Effector memory CD4-positive, alpha-beta T cell (primary cell): ENCODE data around the gene MACROD2.
"Not testable (repeated sequence)": the region's sequence is repeated elsewhere in the genome, so short reads cannot be mapped to it uniquely, and the experiment has no call there.

ENCODE experiments used
- DNase-seq, 3 donors: peaks; one replicate each; pipeline ENCODE4 v3.0.0-alpha.2; 2020
- H3K27ac ChIP-seq: 2 replicates; pipeline ENCODE4 v1.7.0; 2013; ENCODE audit warnings: mild to moderate bottlenecking, low read length, moderate library complexity; ENCODE audit not compliant: insufficient read depth, poor library complexity, severe bottlenecking
- H3K27me3 ChIP-seq: replicated peaks from 2 replicates; pipeline ENCODE4 v1.7.0; 2013; ENCODE audit warnings: mild to moderate bottlenecking, low read length; ENCODE audit not compliant: insufficient read depth, control insufficient read depth, poor library complexity, severe bottlenecking
- H3K36me3 ChIP-seq: 2 replicates; pipeline ENCODE4 v1.7.0; 2013; ENCODE audit warnings: mild to moderate bottlenecking, low read length, moderate library complexity; ENCODE audit not compliant: control insufficient read depth, insufficient read depth
- H3K4me1 ChIP-seq: 2 replicates; pipeline ENCODE4 v1.7.0; 2013; ENCODE audit warnings: low read length, mild to moderate bottlenecking; ENCODE audit not compliant: control insufficient read depth, insufficient read depth, poor library complexity, severe bottlenecking
- H3K4me3 ChIP-seq: 2 replicates; pipeline ENCODE4 v1.7.0; 2013; ENCODE audit warnings: low read length, low read depth, mild to moderate bottlenecking; ENCODE audit not compliant: insufficient read depth, poor library complexity, severe bottlenecking
- H3K9me3 ChIP-seq: 2 replicates; pipeline ENCODE4 v1.7.0; 2013; ENCODE audit warnings: mild to moderate bottlenecking, low read length, moderate library complexity; ENCODE audit not compliant: control insufficient read depth

Gene MACROD2

DNA sequence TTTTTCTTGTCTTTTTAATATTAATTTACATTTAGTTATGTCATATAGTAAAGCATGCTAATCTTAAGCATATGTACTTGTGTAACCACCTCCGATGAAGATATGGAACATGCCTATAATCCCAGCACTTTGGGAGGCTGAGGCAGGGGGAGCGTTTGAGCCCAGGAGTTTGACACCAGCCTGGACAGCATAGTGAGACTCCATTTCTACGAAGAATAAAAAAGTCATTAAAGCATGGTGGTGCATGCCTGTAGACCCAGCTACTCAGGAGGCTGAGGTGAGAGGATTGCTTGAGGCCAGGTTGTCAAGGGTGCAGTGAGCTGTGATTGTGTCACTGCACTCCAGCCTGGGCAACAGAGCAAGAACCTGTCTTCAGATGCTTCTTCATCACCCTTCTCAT is 970.9 kb downstream of the MACROD2 start:
- Histone ChIP-seq H3K4me1 (no peaks in the 10 kb centered on the region), H3K4me3 (no peak overlapping the region), H3K27ac (no peak overlapping the region), H3K9me3 (no peaks in the 10 kb centered on the region), H3K27me3 (no peaks in the 10 kb centered on the region), H3K36me3 (no peaks in the 10 kb centered on the region)
- DNase-seq: no peak

DNA sequence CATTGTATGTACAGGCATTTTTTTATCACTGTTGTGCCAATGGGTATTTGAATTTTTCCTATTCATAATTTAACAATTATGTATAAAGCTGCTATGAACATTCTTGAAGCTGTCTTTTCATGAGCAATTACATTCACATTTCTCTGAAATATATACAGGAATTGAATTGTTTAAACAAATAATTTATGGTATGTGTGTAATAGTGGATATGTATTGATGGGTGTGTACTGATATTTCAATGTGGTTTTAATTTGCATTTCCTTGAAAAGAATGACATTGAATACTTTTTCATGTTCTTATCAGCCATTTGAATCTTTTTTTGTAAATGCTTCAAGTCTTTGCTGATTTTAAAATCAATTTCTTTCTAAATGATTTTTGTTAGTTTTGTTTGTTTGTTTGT is 971.5 kb downstream of the MACROD2 start:
- no peaks in the 10 kb centered on the region for H3K27me3 ChIP-seq
- H3K9me3 ChIP-seq: no peaks in the 10 kb centered on the region
- no peak for DNase-seq
- no peaks in the 10 kb centered on the region for H3K36me3 ChIP-seq
- H3K4me3 ChIP-seq: no peak overlapping the region
- H3K4me1 ChIP-seq: no peaks in the 10 kb centered on the region
- H3K27ac ChIP-seq: no peak overlapping the region

DNA sequence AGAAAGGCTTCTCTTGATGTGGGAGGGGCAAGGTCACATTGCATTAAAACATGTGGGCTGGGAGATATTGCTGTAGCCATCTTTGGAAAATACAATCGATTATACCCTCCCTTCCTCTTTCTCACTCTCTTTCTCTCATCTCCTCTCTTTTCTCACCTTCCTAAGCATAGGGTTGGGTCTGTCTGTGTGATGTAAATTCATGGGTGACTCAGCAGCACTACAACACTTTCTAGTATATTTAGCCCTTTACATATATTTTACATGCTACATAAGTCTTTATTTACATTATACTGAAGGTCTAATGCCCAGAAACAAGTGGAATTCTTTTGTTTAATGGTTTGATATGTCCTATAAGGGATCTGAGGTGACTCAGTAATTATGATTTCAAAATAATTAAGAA is 976.9 kb downstream of the MACROD2 start:
- H3K27me3 ChIP-seq: no peaks in the 10 kb centered on the region
- H3K27ac ChIP-seq: no peak overlapping the region
- H3K36me3 ChIP-seq: no peaks in the 10 kb centered on the region
- no peak overlapping the region for H3K4me3 ChIP-seq
- H3K9me3 ChIP-seq: no peaks in the 10 kb centered on the region
- no peak for DNase-seq
- no peaks in the 10 kb centered on the region for H3K4me1 ChIP-seq

DNA sequence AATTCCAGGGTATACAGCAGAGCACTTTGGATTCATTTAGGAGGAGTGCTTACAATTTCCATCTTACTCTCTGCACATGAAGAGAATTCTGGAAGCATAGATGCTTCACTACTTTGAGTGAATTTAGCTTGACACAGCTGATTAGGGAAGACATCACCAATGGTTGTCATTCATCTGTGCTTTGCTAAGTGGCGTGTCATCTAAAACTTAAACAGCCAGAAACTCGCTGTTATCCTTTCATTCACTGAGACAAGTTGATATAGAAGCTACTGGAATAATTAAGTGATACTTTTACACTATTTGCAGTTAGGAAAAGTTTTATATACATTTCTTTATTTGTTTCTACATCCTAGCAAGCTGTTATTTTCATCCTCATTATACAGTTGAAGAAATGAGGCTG is 977.4 kb downstream of the MACROD2 start:
- no peaks in the 10 kb centered on the region for H3K9me3 ChIP-seq
- H3K4me1 ChIP-seq: no peaks in the 10 kb centered on the region
- H3K27me3 ChIP-seq: no peaks in the 10 kb centered on the region
- no peak for DNase-seq
- H3K4me3 ChIP-seq: no peak overlapping the region
- no peaks in the 10 kb centered on the region for H3K36me3 ChIP-seq
- no peak overlapping the region for H3K27ac ChIP-seq

DNA sequence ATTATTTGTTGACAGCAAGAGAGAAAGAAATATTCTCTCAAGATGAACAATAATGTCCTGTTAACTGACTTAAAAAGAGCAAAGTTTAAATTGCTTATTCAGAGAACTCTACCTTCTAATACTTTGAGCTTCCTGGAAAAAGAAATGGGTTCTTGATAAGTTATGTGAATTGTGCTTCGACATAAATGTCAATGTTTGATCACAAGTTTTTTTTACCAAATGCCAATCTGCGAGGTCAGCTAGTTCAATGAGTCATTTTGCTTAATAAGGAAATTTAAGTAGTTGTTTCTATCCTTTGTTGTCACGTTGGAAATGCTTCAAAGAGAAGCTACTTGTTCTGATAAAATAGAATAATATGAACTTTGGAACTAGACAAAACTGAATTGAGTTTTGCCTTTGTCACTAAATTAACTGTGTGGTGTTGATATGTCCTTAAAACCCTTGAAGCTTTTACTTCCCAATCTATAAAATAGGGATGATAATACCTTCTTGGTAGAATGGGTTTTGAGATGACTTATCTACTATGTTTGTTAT is 984.2 kb downstream of the MACROD2 start:
- Histone ChIP-seq H3K4me3 (no peak overlapping the region), H3K4me1 (no peaks in the 10 kb centered on the region), H3K9me3 (no peaks in the 10 kb centered on the region), H3K36me3 (no peaks in the 10 kb centered on the region), H3K27ac (no peak overlapping the region), H3K27me3 (no peaks in the 10 kb centered on the region)
- no peak for DNase-seq

DNA sequence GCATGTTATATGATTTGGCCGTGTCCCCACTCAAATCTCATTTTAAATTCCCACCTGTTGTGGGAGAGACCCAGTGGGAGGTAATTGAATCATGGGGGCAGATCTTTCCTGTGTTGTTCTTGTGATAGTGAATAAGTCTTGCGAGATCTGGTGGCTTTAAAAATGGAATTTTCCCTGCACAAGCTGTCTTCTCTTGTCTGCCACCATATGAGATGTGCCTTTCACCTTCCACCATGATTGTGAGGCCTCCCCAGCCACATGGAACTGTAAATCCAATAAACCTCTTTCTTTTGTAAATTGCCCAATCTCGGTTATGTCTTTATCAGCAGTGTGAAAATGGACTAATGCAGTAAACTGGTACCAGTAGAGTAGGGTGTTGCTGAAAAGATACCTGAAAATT is 986.2 kb downstream of the MACROD2 start:
- not testable (repeated sequence) for DNase-seq, H3K4me1 ChIP-seq, H3K4me3 ChIP-seq

DNA sequence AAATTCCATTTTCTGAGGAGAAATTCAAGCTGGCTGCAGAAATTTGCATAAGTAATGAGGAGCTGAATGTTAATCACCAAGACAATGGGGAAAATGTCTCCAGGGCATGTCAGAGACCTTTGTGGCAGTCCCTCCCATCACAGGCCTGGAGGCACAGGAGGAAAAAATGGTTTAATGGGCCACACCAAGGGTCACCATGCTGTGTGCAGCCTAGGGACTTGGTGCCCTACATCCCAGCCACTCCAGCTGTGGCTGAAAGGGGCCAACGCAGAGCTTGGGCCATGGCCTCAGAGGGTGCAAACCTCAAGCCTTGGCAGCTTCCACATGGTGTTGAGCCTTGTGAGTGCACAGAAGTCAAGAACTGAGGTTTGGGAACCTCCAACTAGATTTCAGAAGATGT is 987.0 kb downstream of the MACROD2 start:
- DNase-seq, H3K36me3 ChIP-seq, H3K27me3 ChIP-seq, H3K27ac ChIP-seq, H3K9me3 ChIP-seq, H3K4me1 ChIP-seq, H3K4me3 ChIP-seq: not testable (repeated sequence)

More for the DNA sequence above, 986.2 kb downstream of the MACROD2 start:
- not testable (repeated sequence) for H3K9me3 ChIP-seq, H3K27me3 ChIP-seq, H3K27ac ChIP-seq, H3K36me3 ChIP-seq

DNA sequence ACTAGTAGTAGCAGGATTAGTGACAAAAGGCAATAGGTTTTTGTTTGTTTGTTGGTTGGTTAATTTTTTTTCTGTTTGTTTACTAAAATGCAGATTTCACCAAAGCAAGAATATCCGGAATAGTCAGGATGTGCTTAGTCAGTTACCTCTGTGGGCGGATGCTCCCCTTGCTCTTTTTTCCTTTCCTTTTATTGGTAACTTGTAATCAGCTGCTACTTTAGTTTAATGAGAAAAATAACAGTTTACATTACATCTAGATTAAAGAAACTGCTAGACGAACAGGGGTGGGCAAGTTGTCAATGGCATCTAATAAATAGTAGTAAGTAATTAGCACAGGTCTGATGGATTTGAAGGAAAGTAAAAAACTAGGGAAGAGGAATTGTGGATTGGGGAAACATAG is 989.0 kb downstream of the MACROD2 start:
- no peaks in the 10 kb centered on the region for H3K36me3 ChIP-seq
- no peak overlapping the region for H3K27ac ChIP-seq
- H3K4me3 ChIP-seq: no peak overlapping the region
- H3K4me1 ChIP-seq: no peaks in the 10 kb centered on the region
- H3K9me3 ChIP-seq: no peaks in the 10 kb centered on the region
- H3K27me3 ChIP-seq: no peaks in the 10 kb centered on the region
- no peak for DNase-seq

DNA sequence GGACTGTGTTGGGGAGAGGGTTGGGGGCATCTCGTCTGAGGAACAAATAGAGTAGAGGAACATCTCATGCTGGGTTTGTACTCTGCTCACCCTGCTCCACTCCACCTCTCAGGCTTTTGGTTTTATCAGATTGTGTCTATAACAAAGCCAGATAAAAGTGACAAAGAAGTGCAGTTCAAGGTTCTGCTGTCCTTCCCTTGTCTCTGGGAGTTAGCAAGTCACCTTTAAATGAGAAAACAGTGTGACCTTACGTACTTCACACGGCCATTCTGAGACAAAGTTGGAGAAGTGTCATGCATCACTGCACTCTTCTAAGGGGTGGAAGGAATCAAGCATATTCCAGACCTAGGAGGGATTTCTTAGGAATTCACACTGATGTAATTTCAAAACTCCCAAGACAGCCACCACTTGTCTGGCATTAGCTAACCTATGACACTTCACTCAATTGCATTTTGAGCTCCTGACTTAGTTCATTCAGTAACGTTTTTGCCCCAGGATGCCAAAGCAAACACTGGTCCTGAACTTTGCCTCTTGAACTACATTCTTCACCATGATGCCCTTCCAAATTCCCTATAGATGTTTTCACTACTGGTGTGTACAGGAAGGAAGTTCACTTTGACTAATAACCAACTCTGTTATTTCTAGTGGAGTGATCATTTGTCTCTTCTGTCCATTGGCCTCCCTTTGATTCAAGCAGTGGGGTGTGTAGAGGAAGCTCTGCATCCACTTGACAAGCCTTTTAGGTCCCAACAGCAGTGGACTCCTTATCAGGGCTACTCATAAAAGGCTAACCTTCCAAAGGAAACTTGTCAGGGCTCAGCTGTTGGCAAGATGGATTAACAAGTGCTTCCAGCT is 989.7 kb downstream of the MACROD2 start:
- no peak for DNase-seq
- Histone ChIP-seq H3K36me3 (no peaks in the 10 kb centered on the region), H3K27me3 (no peaks in the 10 kb centered on the region), H3K4me1 (no peaks in the 10 kb centered on the region), H3K4me3 (no peak overlapping the region), H3K9me3 (no peaks in the 10 kb centered on the region), H3K27ac (no peak overlapping the region)

DNA sequence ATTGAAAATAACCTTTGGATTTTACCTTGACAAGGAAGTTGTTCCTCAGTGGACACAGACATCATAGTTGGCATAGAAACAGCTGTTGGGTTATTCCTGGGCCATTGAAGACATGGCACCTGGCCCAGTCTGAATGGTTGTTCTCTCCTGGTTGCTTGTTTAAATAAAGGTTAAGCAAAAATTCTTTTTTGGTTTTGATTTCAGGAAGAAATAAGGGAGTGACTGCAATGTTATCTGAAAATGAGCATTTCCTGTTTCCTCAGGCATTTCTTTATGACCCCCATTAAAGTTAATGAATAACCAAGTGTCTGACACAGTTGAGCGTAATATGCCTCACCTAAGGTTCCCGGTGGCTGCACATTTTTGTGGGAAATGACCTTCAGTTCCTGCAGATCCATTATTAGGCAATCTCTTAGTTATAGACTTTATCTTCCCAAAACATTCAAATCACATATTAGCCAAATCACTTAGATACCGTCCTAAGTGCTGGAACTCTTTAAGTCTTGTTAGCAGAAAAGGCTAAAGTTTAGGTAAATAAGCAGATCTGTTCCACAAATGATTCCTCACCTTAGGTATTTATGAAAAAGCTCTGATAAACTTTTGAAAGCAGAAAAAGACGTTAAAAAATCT is 990.8 kb downstream of the MACROD2 start:
- Histone ChIP-seq H3K27me3 (no peaks in the 10 kb centered on the region), H3K27ac (no peak overlapping the region), H3K36me3 (no peaks in the 10 kb centered on the region), H3K9me3 (no peaks in the 10 kb centered on the region), H3K4me3 (no peak overlapping the region), H3K4me1 (no peaks in the 10 kb centered on the region)
- DNase-seq: no peak
